ENCODE measurements around the gene IFFO2.
A peak's percentile ranks its signal among the peaks of the same experiment; 100 is the strongest.
"Not testable (repeated sequence)": the region's sequence is repeated elsewhere in the genome, so short reads cannot be mapped to it uniquely, and the experiment has no call there.

The IFFO2 gene

DNA sequence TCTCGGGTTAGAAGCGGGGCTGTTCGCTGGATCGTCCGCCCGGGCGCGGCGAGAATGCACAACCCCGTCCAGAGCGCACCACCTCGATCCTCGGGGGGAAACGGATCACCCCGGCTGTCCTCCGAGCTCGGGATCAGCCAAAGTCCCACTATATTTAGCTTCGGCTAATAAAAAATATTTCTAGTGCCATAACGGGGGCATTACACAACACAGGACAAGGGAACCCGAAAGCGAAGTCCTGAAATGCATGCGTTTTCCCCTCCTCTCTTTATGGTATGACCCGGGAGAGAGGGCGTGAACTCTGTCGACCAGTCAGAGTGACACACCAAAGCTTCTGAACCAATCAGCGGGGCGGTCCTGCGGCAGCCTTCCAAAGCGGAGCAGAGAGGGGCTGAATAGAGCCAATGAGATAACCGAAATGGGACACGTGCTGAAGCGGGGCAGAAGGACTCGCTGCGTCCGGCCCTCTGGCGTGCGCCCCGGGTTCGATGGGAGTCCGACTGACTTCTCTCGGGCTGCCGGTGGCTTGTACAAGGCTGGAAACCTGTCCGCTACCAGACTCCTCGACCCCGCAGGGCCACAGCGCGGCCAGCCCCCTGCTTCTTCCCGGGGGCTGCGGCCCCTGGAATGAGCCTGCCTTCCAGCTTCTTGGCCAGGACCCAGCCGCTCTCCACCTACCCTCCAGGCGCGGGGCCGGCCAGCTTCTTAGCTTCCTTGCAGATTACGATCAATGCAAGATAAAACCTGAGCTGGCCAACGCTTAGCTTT lies 53.8 kb downstream of the IFFO2 start, which contains the start of gene ALDH4A1:
Gene ALDH4A1 (minus strand): TSS at position 33 of the 768 bp plus-strand sequence. CDS start 32 bp downstream, at position 1.
- TF ChIP-seq POLR2A (IDR thresholded peaks at IDR 0.05; ENCODE audit: low read length) = peak; percentile 70
- TF ChIP-seq GATA1 (IDR thresholded peaks at IDR 0.05; ENCODE audit: low read depth, low read length) = no peak

DNA sequence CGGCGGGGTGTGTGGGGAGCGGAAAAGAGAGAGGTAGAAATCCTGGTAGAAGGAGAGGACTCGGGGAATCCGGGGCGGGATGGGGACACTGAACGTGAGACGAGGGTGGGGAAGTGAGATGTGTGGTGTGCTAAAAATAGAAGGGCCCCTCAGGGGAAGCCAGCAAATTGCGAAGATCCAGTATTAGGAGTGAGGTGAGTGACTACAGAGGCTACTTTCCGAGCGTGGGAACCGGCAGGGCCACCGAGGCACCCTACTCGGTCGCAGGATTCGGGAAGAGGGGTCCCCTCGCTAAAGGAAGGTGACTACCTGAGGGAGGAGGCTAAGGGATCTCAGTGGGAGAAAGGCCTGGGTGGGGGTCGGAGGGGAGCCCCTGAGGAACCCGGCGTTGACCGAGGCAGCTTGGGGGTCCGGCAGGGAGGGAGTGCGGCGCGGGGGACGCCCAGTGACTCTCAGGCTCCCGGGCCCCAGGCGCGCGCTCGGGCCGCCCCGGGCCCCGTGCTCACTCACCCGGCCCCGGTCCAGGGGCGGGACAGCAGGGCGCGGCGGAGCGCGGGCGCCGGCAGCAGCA lies 54.4 kb downstream of the IFFO2 start:
- no peak for TF ChIP-seq GATA1 (IDR thresholded peaks at IDR 0.05; ENCODE audit: low read depth, low read length)
- no peak for TF ChIP-seq POLR2A (IDR thresholded peaks at IDR 0.05; ENCODE audit: low read length)
- peak; percentile 40 to 65 for DNase-seq

More for the DNA sequence above, 53.8 kb downstream of the IFFO2 start, which contains the start of gene ALDH4A1:
- DNase-seq = peak; percentile 98 to 99

DNA sequence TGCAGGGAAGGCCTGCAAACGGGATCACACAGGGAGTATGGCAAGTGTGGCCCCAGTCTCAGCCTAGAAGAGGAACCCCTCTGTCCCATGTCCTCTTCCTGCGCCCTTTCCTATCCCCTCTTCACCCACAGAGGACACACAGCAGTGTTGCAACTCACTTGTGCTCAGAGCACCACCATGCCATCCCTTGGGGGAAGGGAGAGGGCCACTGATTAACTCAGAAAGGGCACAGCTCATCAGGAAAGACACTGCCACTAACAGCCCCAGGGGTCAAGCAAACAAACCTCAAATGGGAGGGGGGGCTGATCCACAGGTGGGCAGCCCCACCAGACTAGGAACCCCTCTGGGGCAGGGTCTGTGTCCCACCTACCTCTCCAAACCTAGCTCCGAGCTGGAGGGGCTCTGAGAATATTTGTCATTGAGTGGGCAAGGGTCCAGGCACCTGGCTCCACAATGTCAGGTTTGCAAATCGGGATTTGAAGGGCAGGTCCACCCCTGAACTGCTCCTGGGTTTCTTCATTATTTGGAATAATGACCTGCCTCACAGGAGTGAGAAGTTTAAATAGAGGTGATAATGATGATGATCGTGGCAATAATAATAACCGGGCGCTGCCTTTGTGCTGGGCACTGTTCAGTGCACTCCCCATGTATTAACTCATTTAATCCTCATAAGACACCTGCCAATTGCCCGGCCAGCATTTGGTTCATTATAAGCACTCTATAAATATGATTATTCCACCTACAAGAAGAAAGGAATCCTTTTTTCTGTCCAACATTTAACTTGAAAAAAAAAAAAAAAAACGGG lies 55.1 kb downstream of the IFFO2 start:
- TF ChIP-seq GATA1 (IDR thresholded peaks at IDR 0.05; ENCODE audit: low read depth, low read length) (no peak), POLR2A (IDR thresholded peaks at IDR 0.05; ENCODE audit: low read length) (no peak)
- DNase-seq = no peak

DNA sequence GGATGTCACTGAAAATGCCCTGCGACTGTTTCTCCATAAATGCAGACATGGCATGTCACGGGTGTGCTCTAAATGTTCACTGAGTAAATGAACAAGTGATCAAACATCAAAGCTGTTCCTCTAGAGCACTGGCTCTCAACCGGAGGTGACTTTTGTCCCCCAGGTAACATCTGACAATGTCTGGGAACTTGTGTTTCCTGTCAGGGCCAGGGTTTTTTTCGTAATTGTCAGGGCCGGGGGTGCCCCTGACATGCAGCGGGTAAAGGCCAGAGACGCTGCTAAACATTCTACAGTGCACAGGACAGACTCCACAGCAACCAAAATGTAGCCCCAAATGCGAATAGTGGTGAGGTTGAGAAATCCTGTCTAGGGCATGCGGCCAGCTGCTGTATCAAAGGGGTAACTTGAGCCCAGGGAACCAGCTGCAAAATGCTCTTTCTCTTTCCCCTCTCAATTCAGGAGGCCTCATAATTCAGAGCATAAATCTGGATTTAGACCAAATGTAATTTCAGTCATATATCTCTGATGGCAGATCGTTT lies 56.1 kb downstream of the IFFO2 start:
- no peak for DNase-seq
- TF ChIP-seq POLR2A (IDR thresholded peaks at IDR 0.05; ENCODE audit: low read length) (no peak), GATA1 (IDR thresholded peaks at IDR 0.05; ENCODE audit: low read depth, low read length) (no peak)

DNA sequence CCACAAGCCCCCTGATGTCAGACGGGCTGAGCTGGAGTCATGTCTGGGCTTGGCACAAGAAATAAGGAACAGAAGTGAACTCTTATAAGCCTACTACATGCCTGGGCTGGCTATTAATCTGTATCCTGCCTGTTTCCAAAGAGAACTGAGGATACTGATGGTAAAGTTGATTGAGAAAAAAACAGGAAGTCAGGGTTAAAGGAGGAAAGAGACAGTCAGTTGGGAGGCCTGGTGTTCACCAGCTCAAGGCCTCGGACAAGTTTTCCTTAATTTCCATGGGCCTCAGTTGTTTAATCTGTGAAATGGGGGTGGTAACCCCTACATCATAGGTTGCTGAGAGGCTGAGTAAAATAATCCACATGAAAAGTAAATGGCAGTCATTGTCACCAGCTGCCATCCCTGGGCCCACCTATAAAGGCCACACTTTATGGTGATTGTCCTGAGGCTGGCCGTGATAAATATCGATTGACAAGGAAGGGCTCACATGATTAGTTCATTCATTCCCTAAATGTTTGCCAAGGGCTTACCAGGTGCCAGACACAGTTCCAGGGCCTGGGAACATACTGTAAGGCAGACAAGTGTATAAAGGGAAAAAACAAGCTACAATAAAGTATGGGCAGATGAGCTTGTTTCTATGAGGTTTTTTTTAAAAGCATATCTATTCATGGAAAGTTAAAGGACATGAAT lies 57.0 kb downstream of the IFFO2 start:
- no peak for DNase-seq
- no peak for TF ChIP-seq POLR2A (IDR thresholded peaks at IDR 0.05; ENCODE audit: low read length)
- no peak for TF ChIP-seq GATA1 (IDR thresholded peaks at IDR 0.05; ENCODE audit: low read depth, low read length)

DNA sequence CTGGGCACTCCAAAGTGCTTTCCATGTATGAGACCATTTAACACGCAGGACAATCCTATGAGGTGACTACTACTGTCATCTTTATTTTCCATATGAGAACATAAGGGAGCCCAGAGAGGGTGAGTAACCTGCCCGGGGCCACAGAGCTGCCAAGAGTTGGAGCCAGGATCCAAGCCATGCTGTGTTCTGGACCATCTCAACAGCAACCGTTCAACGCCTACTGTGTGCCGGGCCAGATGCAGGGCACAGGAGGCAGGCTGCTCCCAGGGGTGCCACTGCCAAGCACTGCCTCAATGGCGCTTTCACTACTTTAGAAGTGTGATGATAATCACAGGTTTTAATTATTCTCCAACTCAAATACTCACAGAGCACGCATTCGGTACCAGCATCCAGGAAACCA lies 57.9 kb downstream of the IFFO2 start:
- TF ChIP-seq GATA1 (IDR thresholded peaks at IDR 0.05; ENCODE audit: low read depth, low read length) = no peak
- no peak for TF ChIP-seq POLR2A (IDR thresholded peaks at IDR 0.05; ENCODE audit: low read length)
- no peak for DNase-seq

DNA sequence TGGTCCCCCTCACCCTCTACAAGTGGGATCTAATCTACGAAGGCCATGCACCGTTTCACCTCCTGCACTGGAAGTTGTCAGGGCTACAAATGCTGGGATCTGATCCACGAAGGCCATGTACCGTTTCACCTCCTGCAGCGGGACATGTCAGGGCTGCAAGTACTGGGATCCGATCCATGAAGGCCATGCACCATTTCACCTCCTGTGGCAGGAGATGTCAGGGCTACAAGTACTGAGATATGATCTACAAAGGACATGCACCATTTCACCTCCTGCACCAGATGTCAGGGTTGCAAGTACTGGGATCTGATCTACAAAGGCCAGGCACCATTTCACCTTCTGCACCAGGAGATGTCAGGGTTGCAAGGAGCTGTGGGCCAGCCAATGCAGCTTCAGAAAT lies 61.2 kb downstream of the IFFO2 start:
- peak in 1 of 2 experiments; percentile 33 for DNase-seq
- TF ChIP-seq GATA1 (IDR thresholded peaks at IDR 0.05; ENCODE audit: low read depth, low read length) (no peak), POLR2A (IDR thresholded peaks at IDR 0.05; ENCODE audit: low read length) (no peak)

DNA sequence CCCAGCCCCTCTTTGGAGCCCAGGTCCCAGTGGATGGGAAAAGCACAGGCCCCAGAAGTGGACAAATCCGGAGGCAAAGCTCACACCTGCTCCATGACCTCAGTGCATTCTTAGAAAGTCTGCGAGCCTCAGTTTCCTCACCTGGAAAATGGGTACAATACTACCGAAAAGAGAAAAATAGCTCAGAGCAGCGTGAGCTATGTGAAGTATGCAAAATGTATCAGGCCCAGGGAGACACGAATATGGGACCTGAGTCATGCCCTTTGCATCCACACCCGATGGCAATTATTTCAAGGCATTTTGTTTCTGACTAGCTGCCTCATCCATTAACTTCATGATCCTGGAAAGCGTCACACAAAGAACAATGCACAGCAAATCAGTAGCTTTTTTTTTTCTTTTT lies 63.4 kb downstream of the IFFO2 start:
- no peak for TF ChIP-seq POLR2A (IDR thresholded peaks at IDR 0.05; ENCODE audit: low read length)
- no peak for TF ChIP-seq GATA1 (IDR thresholded peaks at IDR 0.05; ENCODE audit: low read depth, low read length)
- no peak for DNase-seq

DNA sequence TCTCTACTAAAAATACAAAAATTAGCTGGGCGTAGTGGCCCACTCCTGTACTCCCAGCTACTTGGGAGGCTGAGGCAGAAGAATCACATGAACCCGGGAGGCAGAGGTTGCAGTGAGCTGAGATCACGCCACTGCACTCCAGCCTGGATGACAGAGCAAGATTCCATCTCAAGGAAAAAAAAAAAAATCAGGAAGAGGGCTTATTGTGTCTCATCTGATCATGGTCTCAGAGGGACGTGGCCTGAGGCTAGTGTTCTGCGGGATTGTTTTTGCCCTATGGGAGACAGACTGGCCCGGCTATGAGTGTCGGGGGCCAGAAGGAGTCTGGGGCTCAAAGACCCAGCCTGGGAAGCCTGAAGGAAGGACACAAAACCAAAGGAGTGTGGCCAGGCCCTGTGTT lies 64.6 kb downstream of the IFFO2 start:
- DNase-seq = not testable (repeated sequence)

DNA sequence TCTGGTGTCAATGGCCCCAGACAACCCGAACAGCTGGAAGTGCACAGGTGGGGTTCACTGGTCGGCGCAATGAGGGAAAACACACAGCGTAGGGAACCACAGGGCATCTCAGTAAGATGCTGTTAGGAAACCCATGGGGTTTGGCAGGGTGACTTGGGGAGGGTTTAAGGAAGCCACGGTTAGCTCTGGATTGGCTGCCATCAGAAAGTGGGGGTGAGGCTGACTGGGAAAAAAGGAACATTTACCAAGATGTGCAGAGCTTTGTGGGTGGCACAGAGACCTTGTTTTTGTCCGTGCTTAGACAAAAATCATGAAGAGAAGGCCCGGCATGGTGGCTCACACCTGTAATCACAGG lies 65.1 kb downstream of the IFFO2 start:
- TF ChIP-seq GATA1 (IDR thresholded peaks at IDR 0.05; ENCODE audit: low read depth, low read length) (no peak), POLR2A (IDR thresholded peaks at IDR 0.05; ENCODE audit: low read length) (no peak)
- DNase-seq = no peak

DNA sequence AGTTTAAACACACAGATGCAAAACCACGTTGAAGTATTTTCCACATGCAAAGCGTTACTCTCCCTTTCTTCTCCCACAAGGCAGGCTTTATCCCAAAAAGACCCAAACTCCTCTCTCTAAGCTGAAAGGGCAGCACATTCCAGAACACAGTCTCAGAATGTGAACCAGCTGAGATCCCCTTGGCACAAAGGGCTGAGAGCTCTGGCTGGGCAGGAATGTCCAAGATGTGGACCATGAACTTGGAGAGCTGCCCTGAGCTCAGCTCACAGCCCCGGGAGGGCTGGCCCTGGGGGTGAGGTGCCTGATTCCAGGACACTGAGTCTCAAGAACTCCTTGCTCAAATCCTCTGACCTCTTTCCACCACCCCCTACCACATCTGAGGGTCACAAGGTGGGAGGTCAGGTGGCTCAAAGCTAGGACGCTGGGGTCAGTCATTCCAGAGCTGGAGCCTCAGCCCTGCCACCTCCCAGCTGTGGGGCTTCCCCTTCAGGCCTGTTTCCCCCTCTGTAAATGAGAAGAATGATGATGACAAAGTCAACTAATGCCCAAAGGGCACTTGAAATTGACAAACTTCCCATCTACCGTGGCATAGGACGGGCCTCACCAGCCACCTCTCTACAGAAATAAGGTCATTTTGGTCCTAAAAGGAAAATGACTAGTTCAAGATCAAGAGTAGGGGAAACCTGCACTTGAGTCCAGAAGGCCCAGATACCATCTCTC lies 65.6 kb downstream of the IFFO2 start:
- TF ChIP-seq GATA1 (IDR thresholded peaks at IDR 0.05; ENCODE audit: low read depth, low read length) = no peak
- no peak for TF ChIP-seq POLR2A (IDR thresholded peaks at IDR 0.05; ENCODE audit: low read length)
- no peak for DNase-seq

DNA sequence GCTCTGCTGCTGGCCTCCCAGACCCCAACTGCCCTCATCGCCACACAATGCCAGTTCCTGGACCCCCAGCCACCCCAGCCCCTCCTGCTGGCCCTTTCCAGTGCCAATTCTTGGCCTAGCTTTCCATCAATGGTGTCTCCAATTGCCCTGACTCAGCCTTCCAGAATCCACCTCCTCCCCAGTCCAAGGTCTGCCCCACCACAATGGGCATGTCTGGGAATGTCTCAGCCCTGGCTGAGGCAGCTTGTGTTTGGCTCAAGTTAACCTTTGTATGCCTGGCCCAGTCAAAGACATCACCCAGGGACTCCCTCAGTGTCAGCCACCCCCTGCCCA lies 70.5 kb downstream of the IFFO2 start:
- no peak for DNase-seq
- TF ChIP-seq POLR2A (IDR thresholded peaks at IDR 0.05; ENCODE audit: low read length) (no peak), GATA1 (IDR thresholded peaks at IDR 0.05; ENCODE audit: low read depth, low read length) (no peak)

DNA sequence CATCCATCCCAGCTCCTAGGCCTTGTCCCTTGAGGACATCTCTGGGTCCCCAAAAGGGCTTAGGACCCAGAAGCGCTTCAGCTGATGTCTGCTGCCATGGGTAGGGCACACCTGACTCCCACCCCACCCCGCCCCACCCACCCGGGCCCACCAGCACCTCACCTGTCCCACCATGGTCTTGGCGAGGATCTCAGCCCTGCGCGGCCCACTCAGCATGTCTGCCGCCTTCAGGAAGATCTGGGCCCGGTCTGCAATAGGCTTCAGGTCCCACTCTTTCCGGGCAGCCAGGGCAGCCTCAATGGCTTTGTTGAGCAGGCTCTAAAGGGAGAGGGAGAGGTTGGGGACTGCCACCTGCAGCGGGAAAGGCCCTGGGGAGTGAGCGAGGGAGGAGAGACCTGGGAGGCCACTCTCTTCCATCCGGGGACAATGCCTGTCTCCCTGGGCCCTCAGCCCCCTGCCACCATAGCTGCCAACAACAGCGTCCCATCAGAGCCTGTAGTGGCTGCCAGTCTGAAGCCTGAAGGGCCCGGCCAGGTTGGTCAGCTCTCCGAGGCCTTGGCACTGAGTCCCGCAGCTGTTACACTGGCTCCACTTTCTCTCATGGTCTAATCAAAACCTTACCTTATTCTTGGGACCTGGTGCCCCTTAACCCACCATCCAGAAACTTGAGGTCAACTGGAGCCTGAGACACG lies 71.0 kb downstream of the IFFO2 start:
- no peak for DNase-seq
- no peak for TF ChIP-seq GATA1 (IDR thresholded peaks at IDR 0.05; ENCODE audit: low read depth, low read length)
